IPS-18a (cell line): Measurements from ENCODE around the gene FAM168B.

ENCODE experiments used
- H3K27ac ChIP-seq: one replicate; pipeline ENCODE4 v1.5.1; 2013; ENCODE audit warnings: low read length
- H3K27me3 ChIP-seq: one replicate; pipeline ENCODE4 v1.6.1; 2013; ENCODE audit warnings: mild to moderate bottlenecking, low read length; ENCODE audit not compliant: control insufficient read depth, insufficient read depth
- H3K36me3 ChIP-seq: one replicate; pipeline ENCODE4 v1.6.1; 2013; ENCODE audit warnings: low read depth, low read length; ENCODE audit not compliant: control insufficient read depth
- H3K4me1 ChIP-seq: one replicate; pipeline ENCODE4 v1.6.1; 2013; ENCODE audit warnings: low read depth, low read length; ENCODE audit not compliant: control insufficient read depth
- H3K4me3 ChIP-seq: one replicate; pipeline ENCODE4 v1.5.1; 2013; ENCODE audit warnings: low read length
- H3K9ac ChIP-seq: one replicate; pipeline ENCODE4 v1.6.1; 2013; ENCODE audit warnings: mild to moderate bottlenecking, low read length, moderate library complexity
- H3K9me3 ChIP-seq: one replicate; pipeline ENCODE4 v1.6.1; 2013; ENCODE audit warnings: low read depth, low read length; ENCODE audit not compliant: control insufficient read depth

The FAM168B gene

DNA sequence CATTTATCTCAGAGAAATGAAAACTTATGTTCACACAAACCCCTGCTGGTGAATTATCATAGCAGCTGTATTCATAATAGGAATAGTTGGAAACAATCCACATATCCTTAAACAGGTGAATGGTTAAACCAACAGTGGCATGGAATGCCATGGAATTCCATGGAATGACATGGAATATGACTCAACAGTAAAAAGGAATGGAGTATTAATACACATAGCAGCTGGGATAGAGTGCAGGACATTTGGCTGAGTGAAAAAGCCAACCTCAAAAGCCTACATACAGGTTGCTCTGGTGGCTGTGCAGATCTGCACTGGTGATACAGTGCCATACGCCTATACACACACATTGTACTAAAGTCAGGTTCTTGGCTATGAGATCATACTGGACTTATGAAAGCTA, 69.5 kb downstream of the FAM168B start:
- Histone ChIP-seq H3K9me3 (no peaks in the 10 kb centered on the region), H3K36me3 (no peaks in the 10 kb centered on the region), H3K9ac (no peak overlapping the region), H3K27ac (no peak overlapping the region), H3K4me3 (no peak overlapping the region), H3K27me3 (no peaks in the 10 kb centered on the region), H3K4me1 (no peaks in the 10 kb centered on the region)

DNA sequence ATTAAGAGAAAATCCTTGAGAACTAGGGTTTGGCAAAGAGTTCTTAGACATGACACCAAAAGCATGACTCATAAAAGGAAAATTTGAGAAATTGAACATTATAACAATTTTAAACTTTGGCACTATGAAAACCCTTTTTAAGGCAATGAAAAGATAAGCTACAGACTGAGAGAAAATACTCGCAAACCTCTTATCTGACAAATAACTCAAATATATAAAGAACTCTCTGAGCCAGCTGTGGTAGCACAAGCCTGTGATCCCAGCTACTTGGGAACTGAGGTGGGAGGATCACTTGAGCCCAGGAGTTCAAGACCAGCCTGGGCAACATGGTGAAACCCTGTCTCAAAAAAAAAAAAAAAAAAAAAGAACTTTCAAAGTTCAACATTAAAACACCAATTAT, 70.5 kb downstream of the FAM168B start:
- Histone ChIP-seq H3K9ac (no peak overlapping the region), H3K36me3 (no peaks in the 10 kb centered on the region), H3K27me3 (no peaks in the 10 kb centered on the region), H3K27ac (no peak overlapping the region), H3K9me3 (no peaks in the 10 kb centered on the region), H3K4me3 (no peak overlapping the region), H3K4me1 (no peaks in the 10 kb centered on the region)

DNA sequence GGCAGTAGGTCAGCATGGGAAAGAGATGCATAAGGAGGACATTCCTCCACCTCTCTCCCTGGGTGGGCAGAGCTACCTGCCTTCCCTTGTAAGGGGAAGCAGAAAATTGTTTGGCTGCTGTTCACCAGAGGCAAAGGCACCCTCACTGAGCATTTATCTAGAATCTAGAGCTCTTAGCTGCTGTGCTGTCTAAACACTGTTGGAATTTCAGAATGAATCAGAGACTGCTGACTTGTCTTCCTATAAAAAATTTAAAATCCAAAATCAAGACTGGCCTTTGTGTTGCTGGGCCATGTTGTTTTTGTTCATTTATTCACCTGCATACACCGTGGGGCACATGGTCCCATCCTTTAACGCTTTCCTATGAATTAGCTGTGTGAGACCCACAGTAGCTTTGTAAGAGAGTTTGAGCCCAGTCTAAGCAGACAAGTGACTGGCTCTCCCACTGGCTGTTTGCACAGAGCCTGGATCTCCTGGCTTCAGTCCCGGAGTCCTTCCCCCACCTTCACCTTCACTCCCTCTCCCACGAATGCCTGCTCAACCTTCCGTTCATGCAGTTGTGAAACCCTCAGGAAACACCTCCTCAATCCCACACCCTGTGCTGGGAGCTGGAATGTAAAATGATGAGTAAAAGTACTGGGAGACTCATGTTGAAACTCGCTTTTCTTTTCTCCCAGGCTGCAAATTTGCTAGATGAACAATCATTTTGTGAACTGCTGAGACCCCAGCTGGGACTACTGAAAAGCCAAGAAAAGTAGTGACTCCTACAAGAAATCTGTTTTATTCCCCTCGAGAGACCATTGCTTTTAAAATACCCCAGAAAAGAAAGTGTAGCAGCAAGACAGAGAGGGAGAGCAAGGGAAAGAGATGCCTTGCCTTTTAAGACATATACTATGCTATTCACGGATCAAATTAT, 76.2 kb downstream of the FAM168B start:
- Histone ChIP-seq H3K27ac (no peak overlapping the region), H3K9ac (no peak overlapping the region), H3K9me3 (no peaks in the 10 kb centered on the region), H3K4me1 (peaks cover 5% of the 10 kb centered on the region), H3K36me3 (no peaks in the 10 kb centered on the region), H3K27me3 (no peaks in the 10 kb centered on the region), H3K4me3 (no peak overlapping the region)

DNA sequence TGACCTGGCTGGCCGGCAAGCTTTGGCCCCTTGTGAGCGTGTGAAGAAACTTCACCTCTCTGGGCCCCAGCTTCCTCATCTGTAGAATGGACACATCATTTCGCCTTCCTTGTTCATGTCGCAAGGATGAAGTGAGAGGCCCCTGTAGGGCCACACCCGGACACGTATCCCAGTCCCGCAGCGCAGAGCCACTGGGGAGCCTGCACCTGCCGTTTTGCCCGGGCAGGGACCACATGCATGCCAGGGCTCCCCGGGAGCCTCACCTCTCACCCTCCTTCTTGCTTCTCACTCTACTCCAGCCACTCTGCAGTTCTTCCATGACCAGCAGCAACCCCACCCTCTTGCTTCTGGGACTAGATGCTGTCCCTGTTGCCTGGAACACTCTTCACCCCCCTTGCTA, 77.5 kb downstream of the FAM168B start:
- Histone ChIP-seq H3K27ac (no peak overlapping the region), H3K36me3 (no peaks in the 10 kb centered on the region), H3K27me3 (no peaks in the 10 kb centered on the region), H3K4me3 (no peak overlapping the region), H3K9ac (no peak overlapping the region), H3K4me1 (peaks cover 5% of the 10 kb centered on the region), H3K9me3 (no peaks in the 10 kb centered on the region)

- Histone ChIP-seq H3K27ac (no peak overlapping the region), H3K9ac (no peak overlapping the region), H3K9me3 (no peaks in the 10 kb centered on the region), H3K4me1 (peaks cover 5% of the 10 kb centered on the region), H3K36me3 (no peaks in the 10 kb centered on the region), H3K27me3 (no peaks in the 10 kb centered on the region), H3K4me3 (no peak overlapping the region)
Measured at GRCh38 chr2:131014141-131014540, 79.1 kb downstream of the FAM168B start.

GRCh38 chr2:131011486-131011885, 81.8 kb downstream of the FAM168B start:
- no peaks in the 10 kb centered on the region for H3K4me1 ChIP-seq
- no peaks in the 10 kb centered on the region for H3K27me3 ChIP-seq
- no peak overlapping the region for H3K27ac ChIP-seq
- H3K4me3 ChIP-seq, result no peak overlapping the region
- no peak overlapping the region for H3K9ac ChIP-seq
- no peaks in the 10 kb centered on the region for H3K36me3 ChIP-seq
- H3K9me3 ChIP-seq, result no peaks in the 10 kb centered on the region

DNA sequence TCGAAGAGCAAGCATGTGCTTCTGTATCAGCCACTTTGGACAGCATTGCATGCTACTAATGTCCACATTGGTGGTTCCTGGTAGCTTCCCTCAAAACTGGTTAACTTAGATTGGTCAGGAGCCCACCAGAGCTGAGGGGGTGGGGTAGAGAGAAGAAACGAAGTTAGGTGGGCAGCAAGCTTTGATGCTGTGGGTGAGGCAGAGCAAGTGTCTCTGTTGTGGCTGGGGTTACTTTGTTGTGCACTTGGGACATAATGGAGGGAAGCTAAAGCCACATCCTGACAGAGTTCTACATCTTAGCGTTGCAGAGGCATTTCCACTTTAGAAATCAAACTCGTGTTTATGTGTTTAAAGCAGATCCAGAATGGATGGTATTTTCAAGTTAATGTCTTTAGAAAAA, 82.7 kb downstream of the FAM168B start:
- no peak overlapping the region for H3K4me3 ChIP-seq
- H3K4me1 ChIP-seq, result no peaks in the 10 kb centered on the region
- no peaks in the 10 kb centered on the region for H3K36me3 ChIP-seq
- H3K9ac ChIP-seq, result no peak overlapping the region
- no peak overlapping the region for H3K27ac ChIP-seq
- no peaks in the 10 kb centered on the region for H3K27me3 ChIP-seq
- no peaks in the 10 kb centered on the region for H3K9me3 ChIP-seq

DNA sequence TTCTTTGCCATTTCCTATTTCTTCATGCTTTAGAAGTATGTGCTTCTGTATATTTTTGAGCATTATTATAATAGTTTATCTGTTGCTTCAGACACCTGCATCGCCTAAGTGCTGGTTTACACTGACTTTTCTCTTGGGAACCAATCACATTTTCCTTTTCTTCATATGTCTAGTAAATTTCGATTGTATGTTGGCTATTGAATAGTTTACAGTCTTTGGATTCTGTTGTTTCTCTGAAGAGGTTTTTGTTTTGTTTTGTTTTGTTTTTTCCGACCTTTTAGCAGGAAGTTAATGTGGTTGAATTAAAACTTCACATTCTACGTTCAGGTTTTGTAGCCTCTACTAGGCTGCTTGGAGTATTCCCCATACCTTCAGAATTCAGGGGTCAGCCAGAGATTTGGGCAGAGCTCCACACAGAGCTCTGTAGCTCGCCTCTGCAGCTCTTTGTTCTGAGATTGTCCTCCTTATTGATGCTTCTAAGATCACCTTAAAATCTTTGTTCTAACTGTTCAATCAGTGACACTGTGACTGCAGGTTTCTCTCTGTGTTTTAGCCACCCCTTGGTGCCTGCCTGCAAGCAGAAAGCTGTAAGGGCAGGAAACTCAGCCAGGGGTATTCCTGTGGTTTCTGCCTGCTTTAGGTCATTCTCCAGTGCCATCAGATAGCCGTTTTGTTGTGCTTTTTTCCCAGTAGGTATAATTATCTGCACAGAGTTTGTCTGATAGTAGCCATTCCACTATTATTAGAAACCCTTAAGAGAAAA, 83.4 kb downstream of the FAM168B start:
- Histone ChIP-seq H3K4me3 (no peak overlapping the region), H3K4me1 (no peaks in the 10 kb centered on the region), H3K36me3 (no peaks in the 10 kb centered on the region), H3K27ac (no peak overlapping the region), H3K9me3 (no peaks in the 10 kb centered on the region), H3K27me3 (no peaks in the 10 kb centered on the region), H3K9ac (no peak overlapping the region)

GRCh38 chr2:131008967-131009366, 84.3 kb downstream of the FAM168B start:
- Histone ChIP-seq H3K27ac (no peak overlapping the region), H3K9me3 (no peaks in the 10 kb centered on the region), H3K27me3 (no peaks in the 10 kb centered on the region), H3K4me3 (no peak overlapping the region), H3K9ac (no peak overlapping the region), H3K36me3 (no peaks in the 10 kb centered on the region), H3K4me1 (no peaks in the 10 kb centered on the region)

GRCh38 chr2:131006561-131006960, 86.7 kb downstream of the FAM168B start:
- H3K27me3 ChIP-seq, result no peaks in the 10 kb centered on the region
- H3K4me1 ChIP-seq, result no peaks in the 10 kb centered on the region
- no peak overlapping the region for H3K4me3 ChIP-seq
- H3K9me3 ChIP-seq, result no peaks in the 10 kb centered on the region
- H3K36me3 ChIP-seq, result no peaks in the 10 kb centered on the region
- H3K27ac ChIP-seq, result no peak overlapping the region
- no peak overlapping the region for H3K9ac ChIP-seq

DNA sequence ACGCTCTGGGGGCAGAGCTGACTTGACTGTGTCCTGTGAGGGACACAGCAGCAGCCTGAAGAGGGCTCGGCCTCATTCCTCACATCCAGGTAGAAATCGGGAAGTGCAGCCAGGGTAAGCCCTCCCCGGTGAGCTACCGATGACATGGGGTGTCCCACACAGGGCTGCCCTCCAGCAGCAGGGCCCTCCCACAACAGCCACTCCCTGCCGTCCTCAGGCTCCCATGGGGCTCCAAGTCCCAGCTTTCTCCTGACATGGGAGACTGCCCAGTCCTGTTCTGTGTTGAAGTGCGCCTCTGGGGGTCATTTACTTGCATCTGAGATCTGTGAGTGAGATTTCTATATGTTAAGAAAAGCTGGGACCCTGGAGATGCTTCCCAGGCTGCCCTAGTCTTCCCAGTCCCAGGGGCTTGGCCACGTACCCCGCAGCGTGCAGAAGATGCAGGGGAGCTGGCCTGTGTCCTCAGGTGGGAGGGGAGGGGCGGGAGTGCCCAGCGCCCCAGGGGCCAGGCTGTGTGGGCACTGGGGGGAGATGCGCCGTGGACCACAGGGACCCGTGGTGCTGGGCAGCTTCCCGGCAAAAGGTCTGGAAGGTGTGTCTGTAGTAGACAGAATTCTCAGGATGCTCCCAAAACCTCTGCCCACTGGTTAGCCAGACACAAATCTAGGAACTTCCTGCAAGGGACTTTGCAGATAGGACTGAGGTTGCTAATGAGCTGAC, 87.9 kb downstream of the FAM168B start:
- Histone ChIP-seq H3K9ac (no peak overlapping the region), H3K27ac (no peak overlapping the region), H3K36me3 (no peaks in the 10 kb centered on the region), H3K4me1 (no peaks in the 10 kb centered on the region), H3K27me3 (no peaks in the 10 kb centered on the region), H3K9me3 (no peaks in the 10 kb centered on the region), H3K4me3 (no peak overlapping the region)
